Measurements from ENCODE around the gene KCNA1. TPM values are rescaled to one million over a fixed set of nuclear protein-coding genes. Genes with fewer than 3 reads are reported as not detected.

KCNA1 gene
- total RNA-seq, 1 experiment from 2014 or later: 0.98 TPM

DNA sequence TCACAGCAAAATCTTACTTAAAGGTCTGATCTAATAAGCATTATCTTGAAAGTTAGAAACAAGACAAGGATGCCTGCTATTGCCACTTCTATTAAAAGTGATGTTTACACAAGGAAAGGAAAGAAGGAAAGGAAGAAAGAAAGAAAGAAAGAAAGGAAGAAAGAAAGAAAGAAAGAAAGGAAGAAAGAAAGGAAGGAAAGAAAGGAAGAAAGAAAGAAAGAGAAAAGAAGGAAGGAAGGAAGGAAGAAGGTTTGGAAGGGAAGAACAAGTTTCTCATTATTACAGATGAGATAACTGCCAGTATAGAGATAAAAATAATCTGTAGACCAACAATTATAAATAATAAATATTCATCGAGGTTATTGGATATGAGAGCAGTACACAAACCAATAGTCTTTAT lies 35.8 kb upstream of the KCNA1 start:
- no peak overlapping the region for H3K56ac ChIP-seq (ENCODE audit: insufficient read length, low read depth, low read length)
- peaks cover 1 to 10% (median 8%) of the 10 kb centered on the region in 3 experiments; a peak in 4 of 7 replicates for H3K36me3 Mint-ChIP-seq (ENCODE audit: insufficient read depth in 1 of 3, low read depth in 3 of 3)
- H3K27me3 ChIP-seq (ENCODE audit: insufficient read depth, low read length): no peaks in the 10 kb centered on the region
- peaks cover 16% of the 10 kb centered on the region in 2 experiments for H3K9me3 Mint-ChIP-seq
- H3K79me1 ChIP-seq (ENCODE audit: insufficient read depth, low read depth, low read length, poor library complexity, severe bottlenecking): no peaks in the 10 kb centered on the region
- H3K27ac ChIP-seq (ENCODE audit: insufficient read length, low read depth, low read length): no peak overlapping the region
- no peak overlapping the region for H3K14ac ChIP-seq (ENCODE audit: insufficient read depth, low read length)
- H3K4me1 Mint-ChIP-seq: no peaks in the 10 kb centered on the region
- no peak overlapping the region for H3T11ph ChIP-seq (ENCODE audit: low read length)
- H3K4me2 ChIP-seq (ENCODE audit: insufficient read depth, insufficient read length, low read length): no peak overlapping the region
- no peak overlapping the region for H3K27ac Mint-ChIP-seq
- no peak overlapping the region for H2BK12ac ChIP-seq (ENCODE audit: insufficient read length, low read depth, low read length)
- H2BK20ac ChIP-seq (ENCODE audit: low read depth, low read length, poor library complexity, severe bottlenecking): no peak overlapping the region
- H2BK5ac ChIP-seq (ENCODE audit: insufficient read length, low read length): no peak overlapping the region
- H3K18ac ChIP-seq (ENCODE audit: insufficient read length, low read depth, low read length): no peak overlapping the region
- H3K9ac ChIP-seq (ENCODE audit: extremely low read depth, insufficient read length, low read length): no peak overlapping the region
- H4K8ac ChIP-seq (replicated peaks; ENCODE audit: insufficient read length, low read depth, low read length): no peak overlapping the region
- no peak overlapping the region for H2AFZ ChIP-seq (ENCODE audit: low read length)
- WGBS (ENCODE audit: extremely low coverage, insufficient read length, low lambda C conversion rate): no CpG with 5 or more reads among the region's 1 CpG
- H4K5ac ChIP-seq (ENCODE audit: insufficient read length, low read depth, low read length): no peak overlapping the region
- H3K4me1 ChIP-seq (ENCODE audit: insufficient read depth, low read length): no peaks in the 10 kb centered on the region
- DNase-seq: no peak
- peaks cover 42% of the 10 kb centered on the region for H3K27me3 Mint-ChIP-seq (ENCODE audit: low read depth)
- no peaks in the 10 kb centered on the region for H3K23me2 ChIP-seq (ENCODE audit: insufficient read length, low read depth, low read length, poor library complexity, severe bottlenecking)
- TF ChIP-seq, protein P1, sequence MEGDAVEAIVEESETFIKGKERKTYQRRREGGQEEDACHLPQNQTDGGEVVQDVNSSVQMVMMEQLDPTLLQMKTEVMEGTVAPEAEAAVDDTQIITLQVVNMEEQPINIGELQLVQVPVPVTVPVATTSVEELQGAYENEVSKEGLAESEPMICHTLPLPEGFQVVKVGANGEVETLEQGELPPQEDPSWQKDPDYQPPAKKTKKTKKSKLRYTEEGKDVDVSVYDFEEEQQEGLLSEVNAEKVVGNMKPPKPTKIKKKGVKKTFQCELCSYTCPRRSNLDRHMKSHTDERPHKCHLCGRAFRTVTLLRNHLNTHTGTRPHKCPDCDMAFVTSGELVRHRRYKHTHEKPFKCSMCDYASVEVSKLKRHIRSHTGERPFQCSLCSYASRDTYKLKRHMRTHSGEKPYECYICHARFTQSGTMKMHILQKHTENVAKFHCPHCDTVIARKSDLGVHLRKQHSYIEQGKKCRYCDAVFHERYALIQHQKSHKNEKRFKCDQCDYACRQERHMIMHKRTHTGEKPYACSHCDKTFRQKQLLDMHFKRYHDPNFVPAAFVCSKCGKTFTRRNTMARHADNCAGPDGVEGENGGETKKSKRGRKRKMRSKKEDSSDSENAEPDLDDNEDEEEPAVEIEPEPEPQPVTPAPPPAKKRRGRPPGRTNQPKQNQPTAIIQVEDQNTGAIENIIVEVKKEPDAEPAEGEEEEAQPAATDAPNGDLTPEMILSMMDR (conservative IDR thresholded peaks at IDR 0.05): no peak
- peaks cover 6% of the 10 kb centered on the region for H3K9me3 ChIP-seq (ENCODE audit: control insufficient read depth, low read depth, low read length)
- no peak overlapping the region for H2BK120ac ChIP-seq (ENCODE audit: low read depth, low read length, poor library complexity, severe bottlenecking)
- H4K20me1 ChIP-seq (ENCODE audit: control insufficient read depth, insufficient read depth, insufficient read length): no peaks in the 10 kb centered on the region
- no peak overlapping the region for H3K4me3 Mint-ChIP-seq
- no peaks in the 10 kb centered on the region for H3K79me2 ChIP-seq (ENCODE audit: insufficient read depth, low read length)
- H2AK5ac ChIP-seq (ENCODE audit: insufficient read length, low read length): no peak overlapping the region
- no peak overlapping the region for H3K4ac ChIP-seq (ENCODE audit: low read depth, low read length)
- no peak overlapping the region for H3K23ac ChIP-seq (ENCODE audit: insufficient read length, low read depth, low read length)
- H2BK15ac ChIP-seq (ENCODE audit: low read depth, low read length): no peak overlapping the region
- no peak overlapping the region for H4K91ac ChIP-seq (ENCODE audit: insufficient read length, low read depth, low read length)
